ENCODE data around the gene CNTN4. TPM values are rescaled to one million over a fixed set of nuclear protein-coding genes. Genes with fewer than 3 reads are reported as not detected.

Gene CNTN4
- total RNA-seq, 1 experiment from 2014 or later = 1.6 TPM

GRCh38 chr3:2838546-2839157 lies 740.0 kb downstream of the CNTN4 start:
- no peaks in the 10 kb centered on the region for H3K36me3 Mint-ChIP-seq (ENCODE audit: insufficient read depth in 1 of 3, low read depth in 3 of 3)
- H3K23me2 ChIP-seq (ENCODE audit: insufficient read length, low read depth, low read length, poor library complexity, severe bottlenecking) = no peaks in the 10 kb centered on the region
- H3K27ac ChIP-seq (ENCODE audit: insufficient read length, low read depth, low read length) = no peak overlapping the region
- H2BK120ac ChIP-seq (ENCODE audit: low read depth, low read length, poor library complexity, severe bottlenecking) = no peak overlapping the region
- no peaks in the 10 kb centered on the region for H4K20me1 ChIP-seq (ENCODE audit: control insufficient read depth, insufficient read depth, insufficient read length)
- H3K4me3 Mint-ChIP-seq = no peak overlapping the region
- no peak overlapping the region for H2BK5ac ChIP-seq (ENCODE audit: insufficient read length, low read length)
- H3K79me1 ChIP-seq (ENCODE audit: insufficient read depth, low read depth, low read length, poor library complexity, severe bottlenecking) = no peaks in the 10 kb centered on the region
- no peak overlapping the region for H3T11ph ChIP-seq (ENCODE audit: low read length)
- H2AK5ac ChIP-seq (ENCODE audit: insufficient read length, low read length) = no peak overlapping the region
- H4K8ac ChIP-seq (replicated peaks; ENCODE audit: insufficient read length, low read depth, low read length) = no peak overlapping the region
- H3K4me1 ChIP-seq (ENCODE audit: insufficient read depth, low read length) = no peaks in the 10 kb centered on the region
- no peak overlapping the region for H4K91ac ChIP-seq (ENCODE audit: insufficient read length, low read depth, low read length)
- H3K27ac Mint-ChIP-seq = no peak overlapping the region
- no CpG with 5 or more reads among the region's 6 CpGs for WGBS (ENCODE audit: extremely low coverage, insufficient read length, low lambda C conversion rate)
- H3K4me2 ChIP-seq (ENCODE audit: insufficient read depth, insufficient read length, low read length) = no peak overlapping the region
- no peak overlapping the region for H3K4ac ChIP-seq (ENCODE audit: low read depth, low read length)
- no peak overlapping the region for H3K14ac ChIP-seq (ENCODE audit: insufficient read depth, low read length)
- TF ChIP-seq CTCF (conservative IDR thresholded peaks at IDR 0.05) = no peak
- no peaks in the 10 kb centered on the region for H3K27me3 ChIP-seq (ENCODE audit: insufficient read depth, low read length)
- no peaks in the 10 kb centered on the region for H3K9me3 Mint-ChIP-seq
- no peak overlapping the region for H2AFZ ChIP-seq (ENCODE audit: low read length)
- no peak overlapping the region for H4K5ac ChIP-seq (ENCODE audit: insufficient read length, low read depth, low read length)
- no peaks in the 10 kb centered on the region for H3K79me2 ChIP-seq (ENCODE audit: insufficient read depth, low read length)
- no peak overlapping the region for H2BK15ac ChIP-seq (ENCODE audit: low read depth, low read length)
- no peak overlapping the region for H2BK12ac ChIP-seq (ENCODE audit: insufficient read length, low read depth, low read length)
- no peaks in the 10 kb centered on the region; the same call in 1 of the 2 replicates for H3K27me3 Mint-ChIP-seq (ENCODE audit: low read depth)
- H3K9me3 ChIP-seq (ENCODE audit: control insufficient read depth, low read depth, low read length) = no peaks in the 10 kb centered on the region
- H3K4me1 Mint-ChIP-seq = peaks cover 0 to 3% of the 10 kb centered on the region in 2 experiments; a peak in 1 of 4 replicates
- no peak overlapping the region for H2BK20ac ChIP-seq (ENCODE audit: low read depth, low read length, poor library complexity, severe bottlenecking)
- no peak overlapping the region for H3K56ac ChIP-seq (ENCODE audit: insufficient read length, low read depth, low read length)
- no peak overlapping the region for H3K9ac ChIP-seq (ENCODE audit: extremely low read depth, insufficient read length, low read length)
- DNase-seq = no peak
- H3K23ac ChIP-seq (ENCODE audit: insufficient read length, low read depth, low read length) = no peak overlapping the region
- no peak overlapping the region for H3K18ac ChIP-seq (ENCODE audit: insufficient read length, low read depth, low read length)

All from H9 (cell line).